ENCODE results near the gene HTR2A.

Gene HTR2A

DNA sequence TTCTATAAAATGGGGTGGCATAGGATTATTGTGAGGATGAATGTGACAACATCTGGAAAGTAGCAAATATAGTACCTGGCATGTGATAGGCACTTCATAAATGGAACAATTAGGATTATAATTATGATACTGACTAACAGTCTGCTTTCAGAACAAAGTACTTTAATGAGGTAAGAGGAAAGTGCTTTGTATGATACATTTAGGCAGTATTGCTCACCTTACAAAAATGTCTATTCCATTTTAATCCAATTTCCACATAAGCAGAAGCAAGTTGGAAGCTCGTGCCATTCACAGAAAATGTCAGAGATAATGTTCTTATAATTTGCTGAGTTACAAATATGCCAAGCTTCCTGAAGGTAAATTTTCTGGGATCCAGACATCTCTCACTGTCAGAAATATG, 16.9 kb upstream of the HTR2A start:
- TF ChIP-seq, protein P1, sequence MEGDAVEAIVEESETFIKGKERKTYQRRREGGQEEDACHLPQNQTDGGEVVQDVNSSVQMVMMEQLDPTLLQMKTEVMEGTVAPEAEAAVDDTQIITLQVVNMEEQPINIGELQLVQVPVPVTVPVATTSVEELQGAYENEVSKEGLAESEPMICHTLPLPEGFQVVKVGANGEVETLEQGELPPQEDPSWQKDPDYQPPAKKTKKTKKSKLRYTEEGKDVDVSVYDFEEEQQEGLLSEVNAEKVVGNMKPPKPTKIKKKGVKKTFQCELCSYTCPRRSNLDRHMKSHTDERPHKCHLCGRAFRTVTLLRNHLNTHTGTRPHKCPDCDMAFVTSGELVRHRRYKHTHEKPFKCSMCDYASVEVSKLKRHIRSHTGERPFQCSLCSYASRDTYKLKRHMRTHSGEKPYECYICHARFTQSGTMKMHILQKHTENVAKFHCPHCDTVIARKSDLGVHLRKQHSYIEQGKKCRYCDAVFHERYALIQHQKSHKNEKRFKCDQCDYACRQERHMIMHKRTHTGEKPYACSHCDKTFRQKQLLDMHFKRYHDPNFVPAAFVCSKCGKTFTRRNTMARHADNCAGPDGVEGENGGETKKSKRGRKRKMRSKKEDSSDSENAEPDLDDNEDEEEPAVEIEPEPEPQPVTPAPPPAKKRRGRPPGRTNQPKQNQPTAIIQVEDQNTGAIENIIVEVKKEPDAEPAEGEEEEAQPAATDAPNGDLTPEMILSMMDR (IDR thresholded peaks at IDR 0.05; ENCODE audit: low read depth, low read length, missing control alignments), result no peak
- no peak for DNase-seq (ENCODE audit: extremely low read depth, low read depth)
- no peak overlapping the region for H3K4me3 ChIP-seq (replicated peaks; ENCODE audit: low read depth, low read length)

DNA sequence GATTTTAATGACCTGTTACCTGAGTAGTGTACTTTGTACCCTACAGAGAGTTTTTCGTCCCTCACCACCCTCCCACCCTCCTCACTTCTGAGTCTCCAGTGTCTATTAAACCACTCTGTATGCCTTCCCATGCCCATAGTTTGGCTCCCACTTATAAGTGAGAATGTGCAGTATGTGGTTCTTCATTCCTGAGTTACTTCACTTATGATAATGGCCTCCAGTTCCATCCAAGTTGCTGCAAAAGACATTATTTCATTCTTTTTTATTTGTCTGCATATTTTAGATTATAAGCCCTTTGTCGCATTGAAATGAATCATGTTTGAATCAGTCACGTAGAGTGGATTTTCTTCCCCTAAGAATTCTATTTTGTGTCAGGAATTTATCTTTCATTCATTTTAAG, 12.2 kb upstream of the HTR2A start:
- TF ChIP-seq, protein P1 (IDR thresholded peaks at IDR 0.05; ENCODE audit: low read depth, low read length, missing control alignments), result no peak
- DNase-seq (ENCODE audit: extremely low read depth, low read depth), result no peak
- no peak overlapping the region for H3K4me3 ChIP-seq (replicated peaks; ENCODE audit: low read depth, low read length)

DNA sequence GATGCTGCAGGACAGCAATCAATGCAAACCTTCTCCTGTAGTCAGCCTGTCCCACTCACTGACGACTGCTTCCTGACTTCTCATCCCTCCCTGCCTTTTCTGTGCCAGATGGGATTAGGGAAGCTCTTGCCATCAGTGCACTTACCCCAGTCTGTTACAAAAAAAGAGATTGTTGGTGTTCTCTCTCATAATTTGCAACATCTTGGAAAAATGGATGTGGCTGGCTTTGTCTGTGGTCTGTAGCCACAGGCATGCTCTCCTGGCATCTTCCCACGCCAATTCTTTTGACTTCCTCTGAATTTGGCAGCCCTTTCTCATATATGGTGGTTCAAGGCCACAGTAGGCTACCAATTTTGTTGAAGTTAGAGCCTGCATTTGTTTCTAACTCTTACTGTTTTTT, 11.6 kb upstream of the HTR2A start:
- H3K4me3 ChIP-seq (replicated peaks; ENCODE audit: low read depth, low read length), result no peak overlapping the region
- peak; percentile 21 for DNase-seq (ENCODE audit: extremely low read depth, low read depth)
- TF ChIP-seq, protein P1 (IDR thresholded peaks at IDR 0.05; ENCODE audit: low read depth, low read length, missing control alignments), result no peak

DNA sequence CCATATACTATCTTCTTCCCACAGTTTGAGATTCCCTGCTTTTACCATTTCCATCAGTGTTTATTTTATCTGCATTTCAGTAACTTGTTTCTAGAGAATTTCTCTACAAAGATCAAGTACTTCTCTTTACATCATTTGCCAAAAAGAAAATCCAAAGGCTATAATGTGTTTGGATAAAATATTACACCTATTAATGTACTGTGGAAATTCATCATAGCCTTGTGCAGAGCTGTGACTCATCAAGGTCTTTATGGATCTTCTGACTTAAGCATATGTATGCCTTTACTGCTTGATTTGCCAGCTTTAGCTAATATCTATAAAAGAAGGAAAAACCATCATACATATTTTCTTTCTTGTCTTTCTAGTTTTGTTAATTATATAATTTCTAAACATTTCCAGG, 9.6 kb upstream of the HTR2A start:
- TF ChIP-seq, protein P1 (IDR thresholded peaks at IDR 0.05; ENCODE audit: low read depth, low read length, missing control alignments), result no peak
- no peak for DNase-seq (ENCODE audit: extremely low read depth, low read depth)
- H3K4me3 ChIP-seq (replicated peaks; ENCODE audit: low read depth, low read length), result no peak overlapping the region

GRCh38 chr13:46905249-46905648, 8.4 kb upstream of the HTR2A start:
- TF ChIP-seq, protein P1 (IDR thresholded peaks at IDR 0.05; ENCODE audit: low read depth, low read length, missing control alignments), result no peak
- DNase-seq (ENCODE audit: extremely low read depth, low read depth), result no peak
- no peak overlapping the region for H3K4me3 ChIP-seq (replicated peaks; ENCODE audit: low read depth, low read length)

DNA sequence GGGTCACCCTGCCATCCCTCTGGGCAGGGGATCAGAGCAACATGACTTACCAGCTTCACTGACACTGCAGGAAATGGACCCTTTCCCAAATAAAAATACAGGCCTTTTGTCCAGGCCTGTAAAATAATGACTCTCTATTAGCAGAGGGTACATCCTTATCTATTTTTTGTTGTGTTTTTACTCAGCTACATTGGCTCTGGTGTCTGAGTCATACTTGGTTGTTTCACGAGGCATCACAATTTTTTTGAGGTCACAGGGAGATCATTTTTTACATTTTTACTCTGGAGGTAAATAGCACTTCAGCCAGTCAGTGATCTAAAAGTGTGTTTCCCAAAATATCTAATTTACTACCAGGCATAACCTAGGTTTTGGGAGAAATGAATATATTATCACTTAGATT, 6.9 kb upstream of the HTR2A start:
- DNase-seq (ENCODE audit: extremely low read depth, low read depth), result no peak
- TF ChIP-seq, protein P1 (IDR thresholded peaks at IDR 0.05; ENCODE audit: low read depth, low read length, missing control alignments), result no peak
- H3K4me3 ChIP-seq (replicated peaks; ENCODE audit: low read depth, low read length), result no peak overlapping the region

DNA sequence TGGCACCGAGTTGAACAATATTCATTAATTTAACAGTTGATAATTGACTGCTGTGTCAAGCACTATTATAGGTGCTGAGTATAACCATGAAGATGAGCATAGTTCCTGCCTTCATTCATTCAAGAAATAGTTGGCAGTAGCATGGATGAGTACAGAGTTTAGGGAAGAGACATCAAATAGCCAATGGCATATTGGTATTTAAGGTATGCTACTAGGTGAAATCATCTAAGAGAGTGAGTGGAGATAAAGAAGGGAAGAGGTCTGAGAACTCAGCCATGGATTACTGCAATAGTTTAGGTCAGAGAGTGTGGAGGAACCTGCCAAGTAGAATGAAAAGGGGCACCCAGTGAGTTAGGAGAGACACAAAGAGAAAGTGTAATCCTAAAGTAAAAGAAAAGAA, 4.9 kb upstream of the HTR2A start:
- no peak overlapping the region for H3K4me3 ChIP-seq (replicated peaks; ENCODE audit: low read depth, low read length)
- no peak for DNase-seq (ENCODE audit: extremely low read depth, low read depth)
- TF ChIP-seq, protein P1 (IDR thresholded peaks at IDR 0.05; ENCODE audit: low read depth, low read length, missing control alignments), result no peak

Measured in HFF-Myc (cell line).